EL (cell line): Measurements from ENCODE around the gene ZNF217.
A peak's percentile ranks its signal among the peaks of the same experiment; 100 is the strongest.
"Not testable (repeated sequence)": the region's sequence is repeated elsewhere in the genome, so short reads cannot be mapped to it uniquely, and the experiment has no call there.

Source experiments
- DNase-seq: peaks from one replicate; pipeline ENCODE4 v3.0.0-alpha.2; 2016

Gene ZNF217

DNA sequence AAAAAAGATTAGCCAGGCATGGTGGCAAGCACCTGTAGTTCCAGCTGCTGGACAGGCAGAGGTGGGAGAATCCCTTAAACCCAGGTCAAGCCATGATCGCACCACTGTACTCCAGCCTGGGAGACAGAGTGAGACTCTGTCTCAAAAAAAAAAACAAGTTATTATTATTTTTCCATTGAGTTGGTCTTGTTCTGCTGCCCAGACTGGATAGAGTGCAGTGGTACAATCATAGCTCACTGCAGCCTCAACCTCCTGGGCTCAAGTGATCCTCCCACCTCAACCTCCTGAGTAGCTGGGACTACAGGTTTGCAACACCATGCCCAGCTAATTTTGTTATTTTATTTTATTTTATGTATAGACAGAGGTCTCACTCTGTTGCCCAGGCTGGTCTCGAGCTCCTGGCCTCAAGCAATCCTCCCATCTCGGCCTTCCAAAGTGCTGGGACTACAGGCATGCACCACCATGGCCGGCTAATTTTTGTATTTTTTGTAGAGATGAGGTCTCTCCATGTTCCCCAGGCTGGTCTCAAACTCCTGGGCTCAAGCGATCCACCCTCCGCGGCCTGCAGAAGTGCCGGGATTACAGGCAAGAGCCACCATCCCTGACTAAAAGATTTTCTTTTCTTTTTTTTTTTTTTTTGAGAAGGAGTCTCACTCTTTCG lies 31.4 kb downstream of the ZNF217 start:
- DNase-seq: not testable (repeated sequence)

DNA sequence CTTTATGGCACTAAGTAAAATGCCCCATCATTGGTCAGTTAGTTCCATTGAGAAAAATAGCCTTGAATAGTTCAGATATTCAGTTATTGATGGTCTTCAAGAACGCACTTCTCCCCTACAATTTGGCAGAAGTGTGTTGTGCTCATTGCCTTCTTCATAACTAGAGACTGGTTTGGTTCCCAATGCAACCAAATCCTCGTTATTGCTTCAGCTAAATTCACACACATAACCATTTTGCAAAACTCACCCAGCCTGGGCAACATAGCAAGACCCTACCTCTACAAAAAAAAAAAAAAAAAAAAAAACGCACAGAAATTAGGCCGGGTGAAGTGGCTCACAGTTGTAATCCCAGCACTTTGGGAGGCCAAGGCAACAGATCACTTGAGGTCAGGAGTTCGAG lies 32.1 kb downstream of the ZNF217 start:
- no peak for DNase-seq

DNA sequence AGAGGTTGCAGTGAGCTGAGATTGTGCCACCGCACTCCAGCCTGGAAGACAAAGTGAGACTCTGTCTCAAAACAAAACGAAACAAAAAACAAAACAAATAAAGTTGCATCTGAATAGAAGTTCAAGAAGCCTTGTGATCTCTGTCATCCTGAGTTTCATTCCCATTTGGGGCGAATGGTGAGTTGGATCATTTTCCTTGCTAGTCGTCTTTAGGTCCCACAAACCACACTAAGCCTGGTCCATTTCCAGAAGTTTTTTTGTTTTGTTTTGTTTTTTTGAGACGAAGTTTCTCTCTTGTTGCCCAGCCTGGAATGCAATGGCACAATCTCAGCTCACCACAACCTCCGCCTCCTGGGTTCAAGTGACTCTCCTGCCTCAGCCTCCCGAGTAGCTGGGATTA lies 33.8 kb downstream of the ZNF217 start:
- DNase-seq: no peak

DNA sequence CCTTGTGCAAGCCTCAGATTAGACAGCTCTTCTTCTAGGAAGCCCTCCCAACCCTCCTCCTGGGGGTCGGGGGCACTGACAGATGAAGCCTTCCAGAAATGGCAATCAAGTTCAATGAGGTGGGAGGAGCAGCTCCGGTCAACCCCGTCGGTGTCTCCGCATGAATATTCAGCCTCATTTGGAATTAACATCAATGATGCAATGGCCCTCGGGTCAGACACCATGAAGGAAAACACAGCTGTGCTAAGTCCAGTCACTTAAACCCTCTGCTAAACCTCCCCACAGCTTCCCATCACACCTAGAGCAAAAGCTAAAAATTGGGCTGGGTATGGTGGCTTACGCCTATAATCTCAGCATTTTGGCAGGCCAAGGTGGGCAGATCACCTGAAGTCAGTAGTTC lies 36.5 kb downstream of the ZNF217 start:
- no peak for DNase-seq

DNA sequence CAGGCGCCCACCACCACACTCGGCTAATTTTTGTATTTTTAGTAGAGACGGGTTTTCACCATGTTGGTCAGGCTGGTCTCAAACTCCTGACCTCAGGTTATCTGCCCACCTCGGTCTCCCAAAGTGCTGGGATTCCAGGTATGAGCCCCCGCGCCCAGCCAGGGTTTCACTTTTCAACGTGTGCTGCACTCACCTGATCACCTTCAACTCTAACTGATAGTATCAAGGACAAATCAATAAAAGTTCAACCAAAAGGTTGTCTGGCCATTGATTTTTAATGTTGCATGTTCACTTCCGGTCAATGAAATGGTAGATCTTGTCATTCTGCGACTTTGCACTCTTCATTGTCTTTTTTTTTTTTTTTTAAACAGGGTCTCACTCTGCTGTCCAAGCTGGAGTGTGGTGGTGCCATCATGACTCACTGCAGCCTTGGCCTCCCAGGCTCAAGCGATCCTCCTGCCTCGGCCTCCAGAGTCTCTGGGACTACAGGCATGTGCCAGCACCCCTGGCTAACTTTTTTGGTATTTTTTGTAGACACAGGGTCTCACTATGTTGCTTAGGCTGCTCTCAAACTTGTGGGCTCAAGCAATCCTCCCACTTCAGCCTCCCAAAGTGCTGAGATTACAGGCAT lies 37.3 kb downstream of the ZNF217 start:
- DNase-seq: no peak

DNA sequence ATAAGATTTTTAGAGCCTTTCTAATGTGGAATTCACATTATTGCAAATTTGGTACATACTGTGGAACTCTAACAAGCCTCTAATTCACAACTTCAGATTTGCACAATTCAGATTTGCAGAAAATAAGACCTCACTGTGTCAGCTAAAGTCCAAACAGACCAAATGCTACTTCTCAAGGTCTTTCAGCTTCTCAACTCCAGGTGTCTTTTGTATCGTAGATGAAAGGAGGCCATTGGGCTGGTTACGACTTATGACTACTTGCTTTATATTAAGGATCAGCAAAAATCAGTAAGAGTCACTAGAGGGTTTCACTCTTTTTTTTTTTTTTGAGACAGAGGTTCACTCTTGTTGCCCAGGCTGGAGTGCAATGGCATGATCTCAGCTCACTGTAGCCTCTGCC lies 37.8 kb downstream of the ZNF217 start:
- no peak for DNase-seq

DNA sequence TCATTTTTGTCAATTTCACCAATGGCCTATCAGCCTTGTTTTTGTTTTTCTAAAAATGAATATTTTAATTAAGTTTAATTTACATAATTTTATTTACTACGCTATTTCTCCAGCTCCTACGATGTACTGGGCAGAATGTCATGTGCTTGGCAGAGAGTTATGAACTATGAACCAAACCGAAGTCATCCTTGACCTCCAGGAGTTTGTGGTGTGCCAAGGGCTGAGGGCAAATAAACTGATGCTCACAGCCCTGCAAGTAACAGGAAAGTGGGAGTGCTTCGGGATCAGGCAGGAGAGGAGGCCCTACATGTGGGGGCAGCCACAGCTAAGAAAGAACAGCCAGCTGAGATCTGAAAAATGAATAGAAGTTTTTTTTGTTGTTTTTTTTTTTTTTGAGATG lies 38.6 kb downstream of the ZNF217 start:
- DNase-seq: no peak

DNA sequence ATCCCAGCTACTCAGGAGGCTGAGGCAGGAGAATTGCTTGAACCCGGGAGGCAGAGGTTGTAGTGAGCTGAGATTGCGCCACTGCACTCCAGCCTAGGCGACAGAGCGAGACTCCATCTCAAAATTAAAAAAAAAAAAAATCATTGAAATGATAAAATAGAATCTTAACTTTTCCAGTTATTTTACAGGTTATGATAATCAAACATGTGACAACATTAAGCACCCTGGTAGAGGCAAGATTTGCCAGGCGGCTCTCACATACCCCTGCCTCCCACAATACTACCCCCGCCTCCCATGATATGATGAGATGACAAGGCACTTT lies 41.1 kb downstream of the ZNF217 start:
- not testable (repeated sequence) for DNase-seq

DNA sequence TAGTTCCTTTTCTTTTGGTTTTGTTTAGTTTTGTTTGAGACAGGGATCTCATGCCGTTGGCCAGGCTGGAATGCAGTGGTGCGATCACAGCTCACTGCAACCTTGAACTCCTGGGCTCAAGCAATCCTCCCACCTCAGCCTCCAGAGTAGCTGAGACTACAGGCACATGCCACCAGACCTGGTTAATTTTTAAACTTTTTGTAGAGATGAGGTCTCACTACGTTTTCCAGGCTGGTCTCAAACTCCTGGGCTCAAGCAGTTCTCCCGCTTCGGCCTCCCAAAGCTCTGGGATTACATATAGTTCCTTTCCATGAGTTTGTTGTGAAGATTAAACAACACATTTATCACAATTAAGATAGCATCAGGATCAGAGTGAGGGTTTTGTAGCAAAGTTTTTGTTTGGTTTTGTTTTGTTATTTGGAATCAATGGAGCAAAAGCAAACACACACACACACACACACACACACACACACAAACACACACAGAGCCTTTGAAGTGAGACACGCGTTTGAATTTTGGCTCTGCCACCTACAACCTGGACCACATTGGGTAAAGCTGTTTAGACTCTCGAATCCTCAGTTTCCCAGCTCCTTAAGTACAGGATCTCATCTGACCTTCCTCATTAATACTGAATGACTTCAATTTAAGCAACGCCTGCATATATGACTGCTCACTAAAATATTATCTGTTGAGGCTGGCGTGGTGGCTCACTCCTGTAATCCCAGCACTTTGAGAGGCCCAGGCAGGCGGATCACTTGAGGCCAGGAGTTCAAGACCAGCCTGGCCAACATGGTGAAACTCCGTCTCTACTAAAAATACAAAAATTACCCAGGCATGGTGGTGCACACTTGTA lies 41.7 kb downstream of the ZNF217 start:
- not testable (repeated sequence) for DNase-seq

DNA sequence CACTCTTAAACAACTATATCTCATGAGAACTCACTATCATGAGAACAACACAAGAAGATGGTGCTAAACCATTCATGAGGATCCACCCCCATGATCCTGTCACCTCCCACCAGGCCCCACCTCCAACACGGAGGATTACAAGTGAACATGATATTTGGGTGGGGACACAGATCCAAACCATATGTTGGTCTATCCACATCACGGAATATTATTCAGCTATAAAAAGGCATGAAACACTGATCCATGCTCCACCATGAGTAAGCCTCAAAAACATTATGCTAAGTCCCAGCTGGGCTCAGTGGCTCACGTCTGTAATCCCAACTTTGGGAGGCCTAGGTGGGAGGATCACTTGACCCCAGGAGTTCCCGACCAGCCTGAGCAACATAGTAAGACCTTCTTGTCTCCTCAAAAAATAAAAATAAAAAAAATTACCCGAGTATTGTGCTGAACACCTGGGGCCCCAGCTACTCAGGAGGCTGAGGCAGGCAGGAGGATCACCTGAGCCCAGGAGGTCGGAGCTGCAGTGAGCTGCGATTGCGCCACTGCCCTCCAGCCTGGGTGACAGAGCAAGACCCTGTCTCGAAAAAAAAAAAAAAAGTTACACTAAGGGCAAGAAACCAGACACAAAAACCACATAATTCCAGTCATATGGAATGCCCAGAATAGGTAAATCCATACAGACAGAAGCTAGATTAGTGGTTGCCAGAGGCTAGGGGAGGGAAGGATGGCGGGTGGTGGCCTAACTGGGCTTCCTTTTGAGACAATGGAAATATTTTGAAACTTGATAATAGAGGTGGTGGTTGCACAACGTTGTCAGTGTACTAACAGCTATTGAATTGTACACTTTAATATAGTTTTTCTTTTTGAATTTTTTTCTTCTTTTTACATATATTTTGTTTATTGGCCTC lies 43.1 kb downstream of the ZNF217 start:
- no peak for DNase-seq

DNA sequence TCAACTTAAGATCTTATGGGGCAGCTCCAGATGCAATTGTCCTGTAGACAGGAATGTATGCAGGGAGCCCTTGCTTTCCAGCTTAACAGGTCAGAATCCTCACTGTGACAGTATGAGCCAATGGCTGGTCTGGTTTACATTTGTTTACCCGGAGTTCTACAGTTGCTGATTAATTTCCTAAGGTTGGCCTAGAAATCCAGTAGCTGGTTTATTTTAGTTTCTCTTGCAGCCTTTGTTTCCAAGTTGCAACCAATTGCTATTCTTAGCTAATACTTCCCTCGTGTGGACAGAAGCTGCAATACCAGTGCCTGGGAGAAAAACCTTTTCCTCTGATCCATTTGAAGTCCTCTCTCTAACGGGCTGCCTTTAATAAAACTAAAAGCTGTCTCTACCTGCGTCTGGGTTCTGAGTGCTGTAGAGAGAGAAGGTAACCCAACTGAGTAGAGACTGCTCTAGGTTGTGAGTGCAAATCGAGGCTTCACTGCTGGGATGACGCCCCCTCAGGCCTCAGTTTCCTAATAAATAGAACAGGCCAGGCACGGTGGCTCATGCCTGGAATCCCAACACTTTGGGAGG lies 45.9 kb downstream of the ZNF217 start:
- DNase-seq: peak; percentile 55

DNA sequence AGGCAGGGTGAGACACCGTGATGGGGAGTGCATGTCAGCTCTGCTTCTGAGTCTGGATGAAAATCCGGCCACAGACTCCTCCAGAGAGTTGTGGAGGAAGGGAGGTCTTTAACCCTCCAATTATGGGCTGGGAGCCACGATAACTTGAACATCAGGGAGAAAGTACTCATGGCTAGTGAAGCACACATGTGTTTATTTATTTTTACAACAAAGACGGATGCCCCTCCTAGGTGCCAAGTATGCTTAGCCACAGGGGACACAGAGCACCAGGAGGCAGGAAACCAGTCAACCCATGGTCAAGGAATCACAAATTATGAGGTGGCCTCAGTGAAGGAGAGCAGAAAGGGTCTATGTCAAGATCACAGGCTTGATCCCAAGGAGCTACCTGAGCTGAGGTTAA lies 54.1 kb downstream of the ZNF217 start:
- DNase-seq: no peak

DNA sequence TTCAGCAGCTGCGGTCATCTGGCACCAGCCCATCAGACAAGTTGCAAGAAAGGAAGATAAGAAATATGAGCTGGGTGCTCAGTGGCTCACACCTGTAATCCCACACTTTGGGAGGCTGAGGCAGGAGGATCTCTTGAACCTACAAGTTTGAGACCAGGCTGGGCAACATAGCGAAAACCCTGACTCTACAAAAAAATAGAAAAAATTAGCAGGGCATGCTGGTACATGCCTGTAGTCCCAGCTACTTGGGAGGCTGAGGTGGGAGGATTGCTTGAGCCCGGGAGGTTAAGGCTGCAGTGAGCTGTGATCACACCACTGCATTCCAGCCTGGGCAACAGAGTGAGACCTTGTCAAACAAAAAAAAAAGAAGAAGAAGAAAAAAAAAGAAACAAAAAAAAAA lies 57.3 kb downstream of the ZNF217 start:
- not testable (repeated sequence) for DNase-seq

DNA sequence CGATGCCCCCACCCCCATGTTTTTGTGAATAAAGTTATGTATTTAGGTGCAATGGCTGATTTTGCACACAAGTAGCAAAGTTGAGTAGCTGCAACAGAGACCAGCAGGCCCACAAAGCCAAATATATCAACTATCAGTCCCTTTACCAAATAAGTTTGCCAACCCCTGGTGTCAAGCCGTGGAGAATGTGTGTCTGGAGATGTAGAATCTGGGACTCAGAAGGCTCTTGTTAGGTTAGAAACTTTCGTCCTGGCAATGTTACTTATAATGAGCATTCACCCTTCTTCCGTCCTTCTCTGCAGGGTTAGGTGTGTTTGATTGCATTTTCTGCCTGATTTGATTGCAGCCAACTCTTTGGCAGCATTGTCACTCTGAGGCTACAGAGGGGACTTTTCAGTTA lies 57.8 kb downstream of the ZNF217 start:
- DNase-seq: no peak

DNA sequence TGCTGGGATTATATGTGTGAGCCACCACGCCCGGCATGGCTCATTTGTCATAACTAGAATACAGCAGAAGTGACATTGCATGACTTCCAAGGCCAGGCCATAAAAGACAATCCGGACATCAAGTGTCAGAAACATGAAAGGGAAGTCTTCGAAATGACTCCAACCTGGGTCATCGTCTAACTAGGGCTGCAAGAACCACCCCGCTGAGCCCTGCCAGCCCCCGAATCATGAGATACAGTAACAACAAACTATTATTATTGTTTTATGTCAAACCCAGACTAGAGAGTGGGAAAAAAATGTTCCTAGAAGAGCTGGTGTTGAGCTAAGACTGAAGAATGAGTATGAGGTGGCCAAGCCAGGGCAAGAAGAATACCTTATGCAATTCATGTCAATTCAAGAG lies 59.6 kb downstream of the ZNF217 start:
- DNase-seq: no peak

DNA sequence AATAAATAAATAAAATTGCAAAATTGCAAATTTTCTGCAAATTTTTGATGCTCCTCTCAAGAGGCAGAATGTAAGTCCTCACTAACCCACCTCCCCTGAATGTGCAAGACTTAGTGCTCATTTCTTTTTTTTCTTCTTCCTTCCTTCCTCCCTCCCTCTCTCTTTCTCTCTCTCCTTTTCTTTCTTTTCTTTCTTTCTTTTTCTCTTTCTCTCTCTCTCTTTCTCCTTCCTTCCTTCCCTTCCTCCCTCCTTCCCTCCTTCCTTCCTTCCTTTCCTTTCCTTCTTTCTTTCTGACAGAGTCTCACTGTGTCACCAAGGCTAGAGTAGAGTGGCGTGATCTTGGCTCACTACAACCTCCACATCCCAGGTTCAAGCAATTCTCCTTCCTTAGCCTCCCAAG lies 60.1 kb downstream of the ZNF217 start:
- DNase-seq: no peak

DNA sequence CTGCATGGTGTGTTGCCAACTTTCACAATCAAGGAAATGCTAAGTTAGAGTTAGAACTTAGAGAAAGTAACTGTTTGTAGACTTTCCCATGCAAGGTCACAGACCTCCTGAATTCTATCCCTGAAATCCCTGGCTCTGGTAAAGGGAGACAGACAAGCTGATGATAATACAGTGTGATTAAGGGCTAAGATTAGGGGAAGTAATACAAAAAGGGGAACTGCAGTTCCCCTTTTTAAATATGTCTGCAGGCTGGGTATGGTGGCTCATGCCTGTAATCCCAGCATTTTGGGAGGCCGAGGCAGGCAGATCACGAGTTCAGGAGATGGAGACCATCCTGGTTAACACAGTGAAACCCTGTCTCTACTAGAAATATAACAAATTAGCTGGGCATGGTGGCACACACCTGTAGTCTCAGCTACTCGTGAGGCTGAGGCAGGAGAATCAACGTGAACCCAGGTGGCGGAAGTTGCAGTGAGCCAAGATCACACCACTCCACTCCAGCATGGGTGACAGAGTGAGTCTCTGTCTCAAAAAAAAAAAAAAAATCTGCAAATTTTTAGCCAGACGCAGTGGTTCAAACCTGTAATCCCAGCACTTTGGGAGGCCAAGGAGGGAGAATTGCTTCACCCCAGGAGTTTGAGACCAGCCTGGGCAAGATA lies 60.9 kb downstream of the ZNF217 start:
- DNase-seq: not testable (repeated sequence)

DNA sequence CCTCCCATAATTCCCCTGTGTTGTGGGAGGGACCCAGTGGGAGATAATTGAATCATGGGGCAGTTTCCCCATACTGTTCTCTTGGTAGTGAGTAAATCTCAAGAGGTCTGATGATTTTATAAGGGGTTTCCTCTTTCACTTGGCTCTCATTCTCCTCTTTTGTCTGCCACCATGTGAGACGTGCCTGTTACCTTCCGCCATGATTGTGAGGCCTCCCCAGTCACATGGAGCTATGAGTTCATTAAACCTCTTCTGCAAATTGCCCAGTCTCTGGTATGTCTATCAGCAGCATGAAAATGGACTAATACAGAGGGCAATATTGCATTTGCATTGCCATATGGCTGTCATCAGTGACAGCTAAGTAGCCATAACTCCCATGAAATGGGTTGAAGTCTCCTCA lies 63.2 kb downstream of the ZNF217 start:
- no peak for DNase-seq

DNA sequence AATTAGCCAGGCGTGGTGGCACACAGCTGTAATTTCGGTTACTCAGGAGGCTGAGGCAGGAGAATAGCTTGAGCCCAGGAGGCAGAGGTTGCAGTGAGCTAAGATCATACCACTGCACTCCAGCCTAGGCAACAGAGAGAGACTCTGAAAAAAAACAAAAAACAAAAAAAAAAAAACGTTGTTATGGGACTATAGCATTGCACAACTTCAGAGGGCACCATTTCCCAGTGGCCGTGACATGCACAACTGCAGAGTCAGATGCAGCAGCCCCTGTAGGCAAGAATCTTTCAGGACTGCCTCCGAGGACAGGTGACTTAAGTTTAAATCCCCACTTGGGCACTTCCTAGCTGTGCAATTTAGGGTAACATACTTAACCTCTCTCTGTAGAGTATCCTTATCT lies 64.0 kb downstream of the ZNF217 start:
- no peak for DNase-seq

DNA sequence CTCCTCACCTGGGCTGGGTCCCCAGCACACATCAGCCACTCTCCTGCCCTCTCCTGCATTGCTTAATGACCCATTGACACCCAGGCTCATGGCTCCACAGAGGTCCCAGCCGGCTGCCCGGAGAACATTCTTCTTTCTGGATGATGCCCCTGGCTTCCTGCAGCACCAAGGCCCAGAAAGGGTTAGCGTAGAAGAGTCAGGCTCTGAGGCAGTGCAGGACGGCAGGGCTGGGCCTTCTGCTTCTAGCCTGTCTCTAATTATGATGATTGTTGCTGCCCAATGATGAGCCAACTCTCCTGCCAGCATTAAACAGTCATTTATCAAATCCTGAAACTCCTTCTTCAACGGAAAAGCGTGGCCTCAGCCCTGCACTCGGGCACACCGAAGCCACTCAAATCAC lies 66.4 kb downstream of the ZNF217 start:
- no peak for DNase-seq

DNA sequence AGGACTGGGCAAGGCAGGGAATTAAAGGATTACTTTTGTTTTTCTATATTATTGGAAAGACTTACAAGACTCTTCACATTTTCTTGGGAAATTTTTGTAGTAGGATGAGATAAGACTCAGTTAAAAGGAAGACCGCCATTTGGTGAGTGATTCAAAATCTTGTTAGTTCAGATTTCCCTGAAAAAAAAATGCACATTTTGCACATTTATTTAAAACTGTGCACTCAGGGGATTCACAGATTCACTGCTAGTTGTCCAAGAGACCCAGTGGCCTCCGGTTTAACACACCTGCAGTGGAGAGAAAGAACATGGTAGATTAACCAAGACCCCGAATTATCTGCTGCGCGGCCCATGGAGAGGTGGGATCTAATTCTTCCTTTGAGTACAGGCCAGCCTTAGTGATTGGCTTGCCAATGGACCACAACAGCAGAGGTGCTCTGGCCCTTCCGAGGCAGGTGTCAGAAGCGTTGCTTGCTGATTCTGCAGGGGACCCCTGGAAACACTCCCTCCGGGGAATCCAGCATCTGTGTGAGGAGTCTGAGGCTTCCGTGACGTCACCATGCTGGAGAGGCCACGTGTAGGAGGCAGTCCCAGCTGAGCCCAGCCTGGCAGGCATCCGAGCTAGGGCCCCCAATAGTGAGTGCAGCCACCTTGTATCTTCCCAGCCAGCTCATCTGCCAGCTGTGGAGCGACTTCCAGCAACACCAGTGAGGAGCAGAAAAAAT lies 68.9 kb downstream of the ZNF217 start:
- DNase-seq: no peak

DNA sequence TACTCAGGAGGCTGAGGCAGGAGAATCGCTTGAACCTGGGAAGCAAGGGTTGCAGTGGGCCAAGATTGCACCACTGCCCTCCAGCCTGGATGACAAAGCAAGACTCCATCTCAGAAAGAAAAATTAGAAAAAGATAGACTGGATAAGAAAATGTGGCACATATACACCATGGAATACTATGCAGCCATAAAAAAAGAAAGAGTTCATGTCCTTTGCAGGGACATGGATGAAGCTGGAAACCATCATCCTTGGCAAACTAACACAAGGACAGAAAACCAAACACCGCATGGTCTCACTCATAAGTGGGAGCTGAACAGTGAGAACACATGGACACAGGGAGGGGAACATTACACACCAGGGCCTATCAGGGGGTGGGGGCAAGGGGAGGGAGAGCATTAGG lies 70.0 kb downstream of the ZNF217 start:
- not testable (repeated sequence) for DNase-seq
